ENCODE data around the gene RAB40B. TPM values are rescaled to one million over a fixed set of nuclear protein-coding genes. Genes with fewer than 3 reads are reported as not detected.
A peak's percentile ranks its signal among the peaks of the same experiment; 100 is the strongest.

The RAB40B gene
- total RNA-seq, 2 donors from 2014 or later = 18.2 to 39.9 TPM

DNA sequence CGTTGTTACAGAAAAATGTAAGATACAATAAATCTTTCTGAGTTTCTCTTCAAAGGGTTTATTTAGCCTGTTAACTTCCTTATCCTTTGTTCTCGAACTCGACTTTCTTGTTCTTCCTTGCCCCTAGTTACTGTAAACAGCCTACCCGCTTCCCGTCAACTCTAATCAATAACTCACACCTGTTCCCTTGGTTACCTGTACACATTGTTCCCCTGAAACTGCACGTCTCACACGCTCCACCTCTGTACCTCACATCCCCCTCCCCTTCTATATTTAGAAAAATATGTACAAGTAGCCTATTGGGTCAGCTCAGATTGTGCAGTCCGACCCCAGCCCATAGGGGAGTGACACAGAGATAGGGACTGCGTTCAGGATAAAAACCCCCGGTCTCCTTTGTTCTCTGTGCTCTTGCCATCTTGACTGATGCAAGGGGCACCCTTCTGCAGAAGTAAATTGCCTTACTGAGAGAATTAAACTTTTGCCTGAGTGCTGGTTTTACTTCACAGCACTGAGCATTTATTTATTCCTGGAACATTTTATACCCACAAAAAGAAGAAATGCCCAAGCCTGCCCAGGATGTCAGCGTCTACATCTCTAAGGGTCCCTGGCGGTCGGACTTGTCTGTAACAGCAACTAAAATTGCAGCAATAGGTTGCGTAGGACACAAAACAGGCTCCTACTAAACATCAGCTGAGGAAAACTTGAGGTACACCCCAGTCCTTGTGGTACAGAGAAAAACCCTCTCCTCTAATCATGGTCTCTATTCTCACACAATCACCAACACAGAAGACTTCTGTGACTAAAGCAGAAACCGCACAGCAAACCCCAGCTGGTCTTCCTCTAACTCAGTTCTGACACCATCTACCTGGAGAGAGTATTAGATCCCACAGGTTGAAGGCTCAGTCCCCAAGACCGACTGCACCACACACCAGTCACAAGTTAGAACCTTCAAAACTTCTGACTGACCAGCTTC lies 61.6 kb downstream of the RAB40B start:
- H3K4me1 ChIP-seq = peaks cover 82% of the 10 kb centered on the region
- no peaks in the 10 kb centered on the region for H3K36me3 ChIP-seq (replicated peaks in 1 of 2; ENCODE audit: insufficient read depth in 1 of 2, low read depth in 2 of 2)
- peak overlapping the region; percentile 78 to 99 (median 96) for H3K27ac ChIP-seq
- WGBS, 2 donors = 41 to 45% methylated on average over 16 of the region's 16 CpGs
- intact Hi-C loops (cut with DNase I) = no loop called here
- no peaks in the 10 kb centered on the region for H3K27me3 ChIP-seq
- peaks cover 0 to 11% (median 0%) of the 10 kb centered on the region in 3 donors for H3K9me3 ChIP-seq
- DNase-seq (peak; percentile 79 to 95 (median 86)), ATAC-seq (peak; percentile 87)
- no peak overlapping the region for H3K4me3 ChIP-seq
- peak in 2 of 3 donors; percentile 64 to 67 for TF ChIP-seq POLR2A (IDR thresholded peaks at IDR 0.05)
- TF ChIP-seq, protein P1, sequence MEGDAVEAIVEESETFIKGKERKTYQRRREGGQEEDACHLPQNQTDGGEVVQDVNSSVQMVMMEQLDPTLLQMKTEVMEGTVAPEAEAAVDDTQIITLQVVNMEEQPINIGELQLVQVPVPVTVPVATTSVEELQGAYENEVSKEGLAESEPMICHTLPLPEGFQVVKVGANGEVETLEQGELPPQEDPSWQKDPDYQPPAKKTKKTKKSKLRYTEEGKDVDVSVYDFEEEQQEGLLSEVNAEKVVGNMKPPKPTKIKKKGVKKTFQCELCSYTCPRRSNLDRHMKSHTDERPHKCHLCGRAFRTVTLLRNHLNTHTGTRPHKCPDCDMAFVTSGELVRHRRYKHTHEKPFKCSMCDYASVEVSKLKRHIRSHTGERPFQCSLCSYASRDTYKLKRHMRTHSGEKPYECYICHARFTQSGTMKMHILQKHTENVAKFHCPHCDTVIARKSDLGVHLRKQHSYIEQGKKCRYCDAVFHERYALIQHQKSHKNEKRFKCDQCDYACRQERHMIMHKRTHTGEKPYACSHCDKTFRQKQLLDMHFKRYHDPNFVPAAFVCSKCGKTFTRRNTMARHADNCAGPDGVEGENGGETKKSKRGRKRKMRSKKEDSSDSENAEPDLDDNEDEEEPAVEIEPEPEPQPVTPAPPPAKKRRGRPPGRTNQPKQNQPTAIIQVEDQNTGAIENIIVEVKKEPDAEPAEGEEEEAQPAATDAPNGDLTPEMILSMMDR (IDR thresholded peaks at IDR 0.05) = peak in 2 of 7 experiments; percentile 3 to 16

DNA sequence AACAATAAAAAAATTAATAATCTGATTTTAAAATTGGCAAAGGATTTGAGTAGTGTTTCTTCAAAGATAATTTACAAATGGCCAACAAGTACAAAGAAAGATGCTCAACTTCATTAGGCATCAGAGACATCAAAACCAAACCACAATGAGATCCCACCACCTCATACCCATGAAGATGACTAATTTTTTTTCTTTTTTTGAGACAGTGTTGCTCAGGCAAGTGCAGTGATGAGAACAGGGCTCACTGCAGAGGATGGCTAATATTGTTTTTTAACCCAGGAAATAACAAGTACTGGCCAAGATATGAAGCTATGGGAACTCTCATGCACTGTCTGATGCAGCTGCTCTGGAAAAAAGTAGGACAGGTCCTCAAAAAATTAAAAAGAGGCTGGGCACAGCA lies 65.2 kb downstream of the RAB40B start:
- peak overlapping the region in 1 of 4 donors; percentile 42 for H3K27ac ChIP-seq
- H3K36me3 ChIP-seq (replicated peaks in 1 of 2; ENCODE audit: insufficient read depth in 1 of 2, low read depth in 2 of 2) = peaks cover 0 to 7% of the 10 kb centered on the region in 2 donors

GRCh38 chr17:82632451-82632850 lies 66.0 kb downstream of the RAB40B start:
- Histone ChIP-seq H3K27me3 (no peaks in the 10 kb centered on the region), H3K36me3 (replicated peaks in 1 of 2; ENCODE audit: insufficient read depth in 1 of 2, low read depth in 2 of 2) (peaks cover 0 to 7% of the 10 kb centered on the region in 2 donors), H3K4me3 (no peak overlapping the region), H3K27ac (peak overlapping the region in 2 of 4 donors; percentile 12 to 39), H3K9me3 (peaks cover 0 to 6% (median 0%) of the 10 kb centered on the region in 3 donors), H3K4me1 (peaks cover 59% of the 10 kb centered on the region)
- TF ChIP-seq POLR2A (IDR thresholded peaks at IDR 0.05) = no peak
- TF ChIP-seq, protein P1 (IDR thresholded peaks at IDR 0.05) = no peak
- ATAC-seq (no peak), DNase-seq (no peak)
- intact Hi-C loops (cut with DNase I) = no loop called here
- 67 to 73% methylated on average over 8 of the region's 8 CpGs for WGBS, 2 donors

More for the DNA sequence above, 65.2 kb downstream of the RAB40B start:
- intact Hi-C loops (cut with DNase I) = no loop called here
- Histone ChIP-seq H3K4me1 (peaks cover 64% of the 10 kb centered on the region), H3K4me3 (no peak overlapping the region), H3K9me3 (peaks cover 0 to 11% (median 0%) of the 10 kb centered on the region in 3 donors), H3K27me3 (no peaks in the 10 kb centered on the region)
- TF ChIP-seq, protein P1 (IDR thresholded peaks at IDR 0.05) = no peak
- no peak for TF ChIP-seq POLR2A (IDR thresholded peaks at IDR 0.05)
- no peak for DNase-seq
- ATAC-seq = no peak

- 69 to 85% methylated on average over 6 of the region's 6 CpGs for WGBS, 2 donors
- Histone ChIP-seq H3K27me3 (no peaks in the 10 kb centered on the region), H3K4me3 (no peak overlapping the region), H3K9me3 (no peaks in the 10 kb centered on the region), H3K27ac (no peak overlapping the region), H3K4me1 (peaks cover 52% of the 10 kb centered on the region), H3K36me3 (replicated peaks in 1 of 2; ENCODE audit: insufficient read depth in 1 of 2, low read depth in 2 of 2) (peaks cover 1 to 7% of the 10 kb centered on the region in 2 donors)
- DNase-seq (no peak), ATAC-seq (no peak)
- TF ChIP-seq, protein P1 (IDR thresholded peaks at IDR 0.05) = no peak
- TF ChIP-seq POLR2A (IDR thresholded peaks at IDR 0.05) = no peak
- intact Hi-C loops (cut with DNase I) = no loop called here
Observed at GRCh38 chr17:82631544-82631943, 67.0 kb downstream of the RAB40B start.
